ENCODE measurements around the gene DHX9. TPM values are rescaled to one million over a fixed set of nuclear protein-coding genes. Genes with fewer than 3 reads are reported as not detected.

The DHX9 gene
- total RNA-seq, 1 experiment from 2014 or later: 220 TPM

DNA sequence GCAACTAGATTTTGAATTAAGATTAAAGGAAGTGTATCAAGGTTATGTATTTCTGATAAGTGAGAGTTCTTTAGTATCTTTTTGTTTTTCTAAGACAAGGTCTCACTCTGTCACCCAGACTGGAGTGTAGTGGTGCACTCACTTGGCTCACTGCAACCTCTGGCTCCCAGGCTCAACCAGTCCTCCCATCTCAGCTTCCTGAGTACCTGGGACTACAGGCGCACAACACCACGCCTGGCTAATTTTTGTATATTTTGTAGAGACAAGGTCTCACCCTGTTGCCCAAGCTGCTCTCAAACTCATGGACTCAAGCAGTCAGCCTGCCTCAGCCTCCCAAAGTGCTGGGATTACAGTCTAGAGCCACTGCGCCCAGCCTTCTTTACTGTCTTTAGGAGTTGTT lies 33.7 kb downstream of the DHX9 start:
- Histone ChIP-seq H3K9me3 (ENCODE audit: control insufficient read depth in 1 of 2, insufficient read depth in 1 of 2, low read depth in 1 of 2, low read length in 2 of 2) (no peaks in the 10 kb centered on the region), H4K20me1 (ENCODE audit: insufficient read depth) (peaks cover 25% of the 10 kb centered on the region; the same call in 1 of the 2 replicates), H3K79me2 (ENCODE audit: insufficient read depth, low read length) (peaks cover 90% of the 10 kb centered on the region), H3K27me3 (ENCODE audit: insufficient read depth, low read length) (no peaks in the 10 kb centered on the region), H3K9me2 (ENCODE audit: insufficient read depth) (no peaks in the 10 kb centered on the region), H3K4me1 (ENCODE audit: control insufficient read depth in 1 of 2, insufficient read depth in 2 of 2, low read length in 2 of 2) (no peaks in the 10 kb centered on the region), H2AFZ (ENCODE audit: low read depth, low read length, poor library complexity, severe bottlenecking) (no peak overlapping the region), H3K4me3 (replicated peaks in 1 of 2; ENCODE audit: low read depth in 1 of 2, low read length in 2 of 2) (no peak overlapping the region), H3K36me3 (ENCODE audit: control insufficient read depth in 1 of 2, insufficient read depth in 2 of 2, low read length in 2 of 2) (peaks cover 92 to 95% of the 10 kb centered on the region in 2 experiments), H3K27ac (ENCODE audit: low read depth, low read length) (no peak overlapping the region), H3K4me2 (ENCODE audit: low read length) (no peak overlapping the region), H3K9ac (ENCODE audit: low read length) (no peak overlapping the region)
- intact Hi-C loops (cut with micrococcal nuclease): no loop called here
- no TSS peak for BruUV-seq (replicated peaks)
- DNase-seq (ENCODE audit: low read depth, low spot score) (no peak), ATAC-seq (no peak)
- TF ChIP-seq CBX3 (IDR thresholded peaks at IDR 0.05; ENCODE audit: low read depth): no peak
- POLR2A ChIA-PET: no interaction called here
- CTCF ChIA-PET: no interaction called here
- RAD21 ChIA-PET (ENCODE audit: low non-redundant PET in 1 of 2, low total read pairs in 2 of 2, uncharacterized antibody in 2 of 2, unreplicated experiment in 2 of 2): no interaction called here

DNA sequence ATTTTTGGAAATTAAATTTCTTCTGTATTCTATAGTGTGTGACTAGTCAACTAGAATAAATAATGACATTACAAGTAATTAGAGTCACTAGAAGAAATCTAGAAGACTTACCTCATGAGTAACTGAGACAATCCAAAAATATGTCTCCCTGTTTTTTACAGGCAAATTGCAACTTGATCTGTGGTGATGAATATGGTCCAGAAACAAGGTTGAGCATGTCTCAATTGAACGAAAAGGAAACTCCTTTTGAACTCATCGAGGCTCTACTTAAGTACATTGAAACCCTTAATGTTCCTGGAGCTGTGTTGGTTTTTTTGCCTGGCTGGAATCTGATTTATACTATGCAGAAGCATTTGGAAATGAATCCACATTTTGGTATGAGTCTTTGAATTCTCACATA lies 36.7 kb downstream of the DHX9 start:
- CTCF ChIA-PET: no interaction called here
- Histone ChIP-seq H3K27ac (ENCODE audit: low read depth, low read length) (no peak overlapping the region), H3K9me3 (ENCODE audit: control insufficient read depth in 1 of 2, insufficient read depth in 1 of 2, low read depth in 1 of 2, low read length in 2 of 2) (no peaks in the 10 kb centered on the region), H3K27me3 (ENCODE audit: insufficient read depth, low read length) (no peaks in the 10 kb centered on the region), H3K4me2 (ENCODE audit: low read length) (no peak overlapping the region), H3K9me2 (ENCODE audit: insufficient read depth) (no peaks in the 10 kb centered on the region), H2AFZ (ENCODE audit: low read depth, low read length, poor library complexity, severe bottlenecking) (no peak overlapping the region), H4K20me1 (ENCODE audit: insufficient read depth) (peaks cover 19% of the 10 kb centered on the region; the same call in 1 of the 2 replicates), H3K4me1 (ENCODE audit: control insufficient read depth in 1 of 2, insufficient read depth in 2 of 2, low read length in 2 of 2) (no peaks in the 10 kb centered on the region), H3K9ac (ENCODE audit: low read length) (no peak overlapping the region), H3K4me3 (replicated peaks in 1 of 2; ENCODE audit: low read depth in 1 of 2, low read length in 2 of 2) (no peak overlapping the region), H3K79me2 (ENCODE audit: insufficient read depth, low read length) (peaks cover 89% of the 10 kb centered on the region), H3K36me3 (ENCODE audit: control insufficient read depth in 1 of 2, insufficient read depth in 2 of 2, low read length in 2 of 2) (peaks cover 92 to 96% of the 10 kb centered on the region in 2 experiments)
- POLR2A ChIA-PET: no interaction called here
- RAD21 ChIA-PET (ENCODE audit: low non-redundant PET in 1 of 2, low total read pairs in 2 of 2, uncharacterized antibody in 2 of 2, unreplicated experiment in 2 of 2): no interaction called here
- no peak for ATAC-seq
- intact Hi-C loops (cut with micrococcal nuclease): no loop called here
- TF ChIP-seq ELF1 (IDR thresholded peaks at IDR 0.05; ENCODE audit: borderline replicate concordance, low read depth) (no peak), SP1 (IDR thresholded peaks at IDR 0.05; ENCODE audit: low read depth) (no peak), JUND (IDR thresholded peaks at IDR 0.05) (no peak), CBX3 (IDR thresholded peaks at IDR 0.05; ENCODE audit: low read depth) (no peak), EGR1 (IDR thresholded peaks at IDR 0.05; ENCODE audit: low read depth) (no peak), TCF7L2 (IDR thresholded peaks at IDR 0.05; ENCODE audit: borderline replicate concordance, extremely low read depth, insufficient read depth, insufficient read length) (no peak), YY1 (IDR thresholded peaks at IDR 0.05; ENCODE audit: extremely low read depth, insufficient replicate concordance, low read depth, low read length) (no peak), ZNF274 (IDR thresholded peaks at IDR 0.05; ENCODE audit: low read depth, low read length) (no peak)
- TF ChIP-seq, protein P1, sequence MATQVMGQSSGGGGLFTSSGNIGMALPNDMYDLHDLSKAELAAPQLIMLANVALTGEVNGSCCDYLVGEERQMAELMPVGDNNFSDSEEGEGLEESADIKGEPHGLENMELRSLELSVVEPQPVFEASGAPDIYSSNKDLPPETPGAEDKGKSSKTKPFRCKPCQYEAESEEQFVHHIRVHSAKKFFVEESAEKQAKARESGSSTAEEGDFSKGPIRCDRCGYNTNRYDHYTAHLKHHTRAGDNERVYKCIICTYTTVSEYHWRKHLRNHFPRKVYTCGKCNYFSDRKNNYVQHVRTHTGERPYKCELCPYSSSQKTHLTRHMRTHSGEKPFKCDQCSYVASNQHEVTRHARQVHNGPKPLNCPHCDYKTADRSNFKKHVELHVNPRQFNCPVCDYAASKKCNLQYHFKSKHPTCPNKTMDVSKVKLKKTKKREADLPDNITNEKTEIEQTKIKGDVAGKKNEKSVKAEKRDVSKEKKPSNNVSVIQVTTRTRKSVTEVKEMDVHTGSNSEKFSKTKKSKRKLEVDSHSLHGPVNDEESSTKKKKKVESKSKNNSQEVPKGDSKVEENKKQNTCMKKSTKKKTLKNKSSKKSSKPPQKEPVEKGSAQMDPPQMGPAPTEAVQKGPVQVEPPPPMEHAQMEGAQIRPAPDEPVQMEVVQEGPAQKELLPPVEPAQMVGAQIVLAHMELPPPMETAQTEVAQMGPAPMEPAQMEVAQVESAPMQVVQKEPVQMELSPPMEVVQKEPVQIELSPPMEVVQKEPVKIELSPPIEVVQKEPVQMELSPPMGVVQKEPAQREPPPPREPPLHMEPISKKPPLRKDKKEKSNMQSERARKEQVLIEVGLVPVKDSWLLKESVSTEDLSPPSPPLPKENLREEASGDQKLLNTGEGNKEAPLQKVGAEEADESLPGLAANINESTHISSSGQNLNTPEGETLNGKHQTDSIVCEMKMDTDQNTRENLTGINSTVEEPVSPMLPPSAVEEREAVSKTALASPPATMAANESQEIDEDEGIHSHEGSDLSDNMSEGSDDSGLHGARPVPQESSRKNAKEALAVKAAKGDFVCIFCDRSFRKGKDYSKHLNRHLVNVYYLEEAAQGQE (IDR thresholded peaks at IDR 0.05; ENCODE audit: low read depth): no peak
- BruUV-seq (replicated peaks): no TSS peak
- DNase-seq (ENCODE audit: low read depth, low spot score): no peak

All from HCT116 (cell line).